CD4-positive, alpha-beta T cell treated with Interleukin-12 subunit alpha and Interleukin-12 subunit beta, for 1 hour (primary cell): Measurements from ENCODE around the gene ABCF3.

Experiments
- DNase-seq: peaks from one replicate; pipeline ENCODE4 v3.0.0-alpha.2; 2020

ABCF3 gene

GRCh38 chr3:184168363-184169120, 17.5 kb upstream of the ABCF3 start:
- DNase-seq = no peak

DNA sequence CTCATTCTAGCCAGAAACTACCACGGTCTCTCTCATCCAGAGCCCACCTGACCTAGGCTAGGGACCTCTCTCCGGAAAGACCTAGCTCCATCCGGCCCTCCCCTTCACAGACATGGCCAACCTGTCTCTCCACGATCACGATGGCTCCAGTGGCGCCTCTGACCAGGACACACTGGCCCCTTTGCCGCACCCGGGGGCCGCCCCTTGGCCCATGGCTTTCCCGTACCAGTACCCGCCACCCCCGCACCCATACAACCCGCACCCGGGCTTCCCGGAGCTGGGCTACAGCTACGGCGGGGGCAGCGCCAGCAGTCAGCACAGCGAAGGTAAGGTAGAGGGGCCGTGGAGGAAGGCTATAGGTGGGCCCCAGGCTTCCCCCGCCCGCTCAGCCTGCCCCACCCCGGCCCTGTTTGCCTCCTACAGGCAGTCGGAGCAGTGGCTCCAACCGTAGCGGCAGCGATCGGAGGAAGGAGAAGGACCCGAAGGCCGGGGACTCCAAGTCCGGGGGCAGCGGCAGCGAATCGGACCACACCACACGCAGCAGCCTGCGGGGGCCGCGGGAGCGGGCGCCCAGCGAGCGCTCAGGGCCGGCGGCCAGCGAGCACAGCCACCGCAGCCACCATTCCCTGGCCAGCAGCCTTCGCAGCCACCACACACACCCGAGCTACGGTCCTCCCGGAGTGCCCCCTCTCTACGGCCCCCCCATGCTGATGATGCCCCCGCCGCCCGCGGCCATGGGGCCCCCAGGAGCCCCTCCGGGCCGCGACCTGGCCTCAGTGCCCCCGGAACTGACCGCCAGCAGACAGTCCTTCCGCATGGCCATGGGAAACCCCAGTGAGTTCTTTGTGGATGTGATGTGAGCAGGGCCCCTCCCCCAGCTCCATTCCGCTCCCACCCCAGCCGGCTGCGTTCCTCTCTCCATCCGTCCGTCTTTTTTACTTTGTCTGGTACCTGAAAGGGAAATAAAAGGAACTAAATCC, 15.8 kb upstream of the ABCF3 start:
- no peak for DNase-seq

GRCh38 chr3:184171562-184171961, 14.4 kb upstream of the ABCF3 start:
- DNase-seq = no peak

DNA sequence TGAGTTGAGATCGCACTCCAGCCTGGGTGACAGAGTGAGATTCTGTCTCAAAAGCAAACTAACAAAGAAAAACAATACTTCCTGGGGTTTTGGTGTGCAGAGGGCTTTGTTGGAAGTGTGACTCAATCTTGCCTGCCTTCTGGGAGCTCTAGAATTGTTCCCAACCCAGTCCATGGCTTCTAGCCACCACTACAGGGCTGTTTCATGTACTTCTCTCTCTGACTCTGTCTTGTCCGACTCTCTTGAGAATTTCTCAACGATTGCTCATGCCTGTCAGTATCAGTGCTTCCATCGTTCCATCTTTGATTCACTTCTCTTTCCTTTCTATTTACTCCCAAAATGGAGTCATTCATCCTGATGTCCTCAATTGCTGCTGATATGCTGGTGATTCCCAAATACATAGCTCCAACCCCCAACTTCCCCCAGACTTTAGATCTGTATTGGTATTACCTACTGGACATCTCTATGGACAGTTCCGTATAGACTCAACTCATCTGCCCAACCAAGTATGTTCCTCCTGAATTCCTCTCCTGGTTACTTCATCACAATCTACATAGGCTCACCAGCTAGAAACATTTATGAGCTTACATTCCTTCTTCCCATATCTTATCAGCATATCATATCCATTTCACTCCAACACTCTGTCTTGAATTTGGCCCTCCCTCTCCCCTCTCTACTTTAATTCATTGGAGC, 13.2 kb upstream of the ABCF3 start:
- DNase-seq = no peak

GRCh38 chr3:184173374-184173722, 12.7 kb upstream of the ABCF3 start:
- no peak for DNase-seq

- no peak for DNase-seq
These were observed 11.7 kb upstream of the ABCF3 start for GRCh38 chr3:184174284-184174645.

DNA sequence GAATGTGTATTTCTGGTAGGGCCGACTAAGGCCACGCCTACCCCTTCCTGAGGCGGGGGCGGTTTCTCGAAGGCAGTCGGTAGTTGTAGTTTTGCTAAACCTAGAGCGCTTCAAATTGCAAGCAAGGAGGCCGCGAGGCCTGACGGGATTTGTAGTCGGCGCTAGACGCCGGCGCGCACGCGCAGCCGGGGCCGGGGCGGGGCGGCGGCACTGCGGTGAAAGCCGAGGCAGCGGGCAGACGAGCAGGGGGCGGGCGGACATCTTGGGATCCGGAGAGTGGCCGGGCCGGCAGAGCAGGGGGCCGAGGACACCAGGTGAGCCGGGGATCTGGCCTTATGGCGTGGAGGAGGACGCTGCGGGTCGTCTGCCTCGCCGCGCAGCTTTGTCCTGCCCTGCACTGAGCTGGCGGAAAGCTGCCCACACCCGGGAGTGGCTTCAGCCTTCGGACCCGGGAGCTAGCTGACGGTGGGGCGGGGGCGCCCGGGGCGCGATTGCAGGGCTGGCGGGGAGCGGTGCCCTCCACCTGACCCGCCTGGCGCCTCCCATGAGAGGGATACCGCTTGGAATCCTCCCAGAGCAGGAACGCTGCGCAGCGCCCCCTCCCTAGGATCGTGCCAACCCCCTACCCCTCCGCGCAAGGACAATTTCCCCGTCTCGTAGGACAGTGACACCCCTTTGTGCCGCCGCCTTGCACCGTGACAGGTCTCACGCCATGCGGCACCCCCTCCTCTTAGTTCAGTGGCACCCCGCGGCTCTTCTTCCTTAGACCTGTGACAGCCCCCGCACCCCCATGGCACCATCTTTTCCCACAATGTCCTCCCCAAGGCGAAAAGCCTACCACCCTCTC, 11.1 kb upstream of the ABCF3 start, which contains the start of gene AP2M1:
AP2M1 (plus strand) TSS at position 210 of the 847 bp plus-strand sequence. CDS start 2,139 bp downstream, outside the sequence.
- DNase-seq = peak; percentile 99

DNA sequence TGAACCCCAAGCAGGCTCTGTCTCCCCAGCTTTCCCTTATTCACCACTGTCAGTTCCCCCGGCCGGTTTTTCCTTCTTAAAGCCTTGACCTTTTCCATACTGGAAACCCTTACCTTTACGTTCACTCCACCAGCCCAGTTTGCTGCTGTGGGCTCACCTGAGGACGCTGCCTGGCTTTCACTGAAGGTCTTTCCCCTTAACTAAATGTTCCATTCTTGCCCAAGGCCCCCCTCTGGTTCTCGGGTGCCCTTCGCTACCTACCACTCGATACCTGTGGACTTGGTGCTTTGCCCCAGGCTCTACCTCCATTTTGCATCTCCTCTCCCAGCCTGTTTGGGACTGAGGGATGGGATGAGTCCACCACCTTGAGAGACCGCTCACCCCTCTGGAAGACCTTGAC, 10.5 kb upstream of the ABCF3 start:
- no peak for DNase-seq

DNA sequence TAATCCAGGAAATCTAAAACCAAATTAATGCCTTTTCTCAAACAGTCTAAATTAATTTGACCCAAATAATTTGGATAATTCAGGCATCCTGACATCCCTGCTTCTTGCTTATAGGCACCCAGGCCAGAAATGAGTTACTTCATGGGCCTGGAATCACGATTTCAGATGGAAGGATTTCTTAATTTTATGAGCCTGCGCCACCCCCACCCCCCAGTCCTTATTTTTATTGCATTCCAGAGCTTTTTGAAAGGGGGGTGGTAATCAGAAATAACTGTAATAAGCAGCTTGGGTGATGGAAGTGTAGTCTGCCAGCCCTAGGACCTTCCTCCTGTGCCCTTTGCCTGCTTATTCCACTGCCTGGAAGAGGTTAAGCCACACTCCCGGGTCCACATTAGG, 10.0 kb upstream of the ABCF3 start:
- no peak for DNase-seq

DNA sequence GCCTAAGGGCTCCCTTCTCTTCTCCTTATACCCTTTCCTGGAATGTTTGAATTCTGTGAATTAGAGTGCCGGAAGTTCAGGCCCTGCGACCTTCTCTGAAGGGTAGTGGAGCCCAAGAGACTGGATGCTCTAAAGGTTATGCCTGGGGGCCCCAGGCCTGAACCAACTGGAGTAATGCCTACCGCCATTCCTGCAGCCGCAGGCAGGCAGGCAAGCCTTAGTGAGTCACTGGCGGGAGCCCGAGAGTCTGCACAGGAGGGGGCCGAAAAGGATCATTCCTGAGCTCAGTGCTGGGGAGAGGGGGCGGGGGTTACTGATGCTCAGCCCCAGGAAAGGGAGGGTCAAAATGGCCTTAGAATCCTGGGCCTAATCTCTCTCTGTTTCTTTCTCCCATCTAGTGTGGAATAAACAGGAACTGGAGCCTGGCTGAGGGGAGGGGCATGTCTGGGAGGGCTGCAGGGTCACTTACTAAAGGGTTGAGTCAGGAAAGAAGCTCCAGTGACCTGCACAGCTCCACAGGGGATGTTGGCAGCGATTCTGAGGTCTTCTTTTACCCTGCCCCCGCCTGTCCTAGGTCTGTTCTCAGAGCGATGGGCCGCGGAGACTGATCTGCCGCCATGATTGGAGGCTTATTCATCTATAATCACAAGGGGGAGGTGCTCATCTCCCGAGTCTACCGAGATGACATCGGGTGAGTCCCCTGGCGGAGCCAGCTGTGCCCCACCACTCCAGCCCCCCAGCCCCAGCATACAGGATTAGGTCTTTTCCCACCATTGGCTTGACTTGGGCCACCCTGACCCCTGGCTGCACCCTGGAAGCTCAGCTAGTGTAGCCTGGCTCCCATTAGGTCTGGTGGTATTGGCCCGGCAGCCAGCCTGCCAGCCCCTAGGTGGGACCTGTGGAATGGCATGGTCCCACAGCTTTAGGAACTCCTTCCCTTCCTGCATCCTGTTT, 9.3 kb upstream of the ABCF3 start:
- DNase-seq = no peak

GRCh38 chr3:184177331-184177731, 8.7 kb upstream of the ABCF3 start:
- no peak for DNase-seq

DNA sequence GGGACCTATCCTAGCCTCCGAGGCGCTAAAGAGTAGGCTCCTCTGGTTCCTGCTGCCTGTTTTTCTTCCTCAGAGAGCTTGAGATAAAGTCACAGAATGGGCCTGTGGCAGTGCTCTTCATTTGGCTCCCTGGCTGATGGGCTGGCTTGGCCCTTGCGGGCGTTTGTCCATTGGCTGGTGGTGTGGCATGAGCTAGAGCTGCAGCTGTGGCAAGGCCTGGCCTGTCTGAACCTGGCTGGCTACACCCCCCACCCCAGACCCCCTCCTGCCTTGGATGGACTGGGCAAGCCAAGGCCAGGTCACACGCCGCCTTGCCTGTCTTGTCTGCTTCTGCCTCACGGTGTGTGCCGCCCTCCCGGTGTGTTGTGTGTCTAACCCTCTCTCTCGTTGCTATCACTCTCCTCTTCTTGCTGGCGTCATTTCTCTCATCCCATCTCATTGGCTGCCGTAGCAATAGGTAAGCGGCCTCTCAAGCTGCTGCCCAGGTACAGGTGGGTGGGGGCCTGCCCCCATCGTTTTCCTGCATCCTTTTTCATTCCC, 8.2 kb upstream of the ABCF3 start:
- DNase-seq = no peak

- no peak for DNase-seq
These were observed 7.4 kb upstream of the ABCF3 start for GRCh38 chr3:184178521-184179138.

DNA sequence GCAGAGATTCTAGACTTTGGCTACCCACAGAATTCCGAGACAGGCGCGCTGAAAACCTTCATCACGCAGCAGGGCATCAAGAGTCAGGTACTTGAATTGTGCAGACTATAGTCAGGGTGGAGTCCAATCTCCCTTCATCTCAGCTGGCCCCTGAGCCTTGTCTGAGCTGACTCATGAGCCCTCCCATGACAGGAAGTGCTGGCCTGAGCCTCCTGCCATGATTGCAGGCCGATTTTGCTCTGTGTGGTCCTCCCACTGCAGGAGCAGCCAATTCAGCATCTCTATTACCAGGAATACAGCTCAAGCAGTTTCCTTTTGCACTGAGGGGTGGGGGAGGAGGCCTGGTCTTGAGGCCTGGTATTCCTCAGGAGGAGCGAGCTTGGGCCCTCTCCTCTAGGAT, 5.8 kb upstream of the ABCF3 start:
- DNase-seq = no peak

- no peak for DNase-seq
These were observed 4.4 kb upstream of the ABCF3 start for GRCh38 chr3:184181596-184181995.

GRCh38 chr3:184183679-184184078, 2.3 kb upstream of the ABCF3 start:
- DNase-seq = no peak

- no peak for DNase-seq
These were observed 1.3 kb upstream of the ABCF3 start for GRCh38 chr3:184184546-184185230.

DNA sequence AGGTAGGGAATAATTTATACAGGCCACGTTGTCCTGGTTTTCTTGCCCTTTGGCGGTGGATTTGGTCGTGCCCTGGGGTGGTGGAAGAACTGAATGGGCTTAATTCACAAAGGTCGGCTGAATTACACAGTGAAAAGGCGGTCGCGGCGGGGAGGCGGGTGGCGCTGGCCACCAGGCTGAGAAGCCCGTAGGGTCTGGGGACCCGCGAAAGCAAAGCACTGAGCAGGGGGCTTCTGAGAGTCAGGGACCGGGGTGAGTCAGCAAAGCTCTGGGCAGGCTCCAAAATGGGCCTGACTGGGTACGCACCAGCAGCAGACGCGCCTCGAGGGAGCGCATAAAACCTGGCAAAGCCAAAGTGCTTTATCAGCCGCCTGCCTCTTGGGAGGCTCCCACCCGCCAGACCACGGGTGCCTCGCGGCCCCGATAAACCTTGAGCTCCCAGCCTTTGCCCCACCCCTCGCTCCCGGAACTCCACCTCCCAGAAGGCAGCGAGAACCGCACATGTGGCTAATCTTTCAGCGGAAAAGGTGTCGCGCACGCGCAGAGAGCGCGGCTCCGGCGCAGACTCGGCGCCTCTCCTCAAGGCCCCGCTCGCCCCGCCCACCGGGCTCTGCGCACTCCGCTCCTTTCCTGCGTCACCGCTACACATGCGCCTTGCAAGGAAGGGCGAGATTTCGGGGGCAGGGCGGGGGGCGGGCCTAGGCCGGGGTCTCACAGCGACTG, 377 bp upstream of the ABCF3 start:
- DNase-seq = peak; percentile 99

- no peak for DNase-seq
These were observed 856 bp downstream of the ABCF3 start for GRCh38 chr3:184186902-184187207.
